Stimulated activated CD4-positive, alpha-beta T cell treated with anti-CD3 and anti-CD28 coated beads, Interleukin-12 subunit alpha, Interleukin-12 subunit beta, amount 100 ng/mL, for 48 hours (primary cell): ENCODE data around the gene C1QA.
"Not testable (repeated sequence)": the region's sequence is repeated elsewhere in the genome, so short reads cannot be mapped to it uniquely, and the experiment has no call there.

Source experiments
- DNase-seq, 3 donors: peaks; one replicate each; pipeline ENCODE4 v3.0.0-alpha.2; 2020; ENCODE audit warnings: low read depth in 2 of 3, low spot score in 1 of 3

C1QA gene

DNA sequence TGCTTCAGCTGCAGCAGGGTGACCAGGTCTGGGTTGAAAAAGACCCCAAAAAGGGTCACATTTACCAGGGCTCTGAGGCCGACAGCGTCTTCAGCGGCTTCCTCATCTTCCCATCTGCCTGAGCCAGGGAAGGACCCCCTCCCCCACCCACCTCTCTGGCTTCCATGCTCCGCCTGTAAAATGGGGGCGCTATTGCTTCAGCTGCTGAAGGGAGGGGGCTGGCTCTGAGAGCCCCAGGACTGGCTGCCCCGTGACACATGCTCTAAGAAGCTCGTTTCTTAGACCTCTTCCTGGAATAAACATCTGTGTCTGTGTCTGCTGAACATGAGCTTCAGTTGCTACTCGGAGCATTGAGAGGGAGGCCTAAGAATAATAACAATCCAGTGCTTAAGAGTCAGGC is 2.9 kb downstream of the C1QA start:
- no peak for DNase-seq

DNA sequence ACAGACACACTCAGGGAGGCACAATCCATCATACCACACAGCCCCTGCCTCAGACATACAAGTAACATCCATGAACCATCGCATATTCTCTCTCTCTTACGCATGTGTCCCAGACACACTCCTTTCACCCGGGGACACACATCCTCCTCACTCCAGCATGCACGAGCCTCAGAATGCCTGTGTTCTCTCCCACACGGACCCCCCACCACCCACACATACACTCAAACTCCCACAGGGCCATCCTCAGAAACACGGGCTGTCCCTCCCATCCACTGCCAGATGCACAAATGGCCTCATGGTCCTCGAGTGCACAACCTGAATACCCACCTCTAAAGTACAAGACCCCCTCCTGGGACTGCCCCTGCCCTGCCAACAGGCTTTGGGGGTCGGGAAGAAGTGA is 4.8 kb downstream of the C1QA start:
- DNase-seq = no peak

DNA sequence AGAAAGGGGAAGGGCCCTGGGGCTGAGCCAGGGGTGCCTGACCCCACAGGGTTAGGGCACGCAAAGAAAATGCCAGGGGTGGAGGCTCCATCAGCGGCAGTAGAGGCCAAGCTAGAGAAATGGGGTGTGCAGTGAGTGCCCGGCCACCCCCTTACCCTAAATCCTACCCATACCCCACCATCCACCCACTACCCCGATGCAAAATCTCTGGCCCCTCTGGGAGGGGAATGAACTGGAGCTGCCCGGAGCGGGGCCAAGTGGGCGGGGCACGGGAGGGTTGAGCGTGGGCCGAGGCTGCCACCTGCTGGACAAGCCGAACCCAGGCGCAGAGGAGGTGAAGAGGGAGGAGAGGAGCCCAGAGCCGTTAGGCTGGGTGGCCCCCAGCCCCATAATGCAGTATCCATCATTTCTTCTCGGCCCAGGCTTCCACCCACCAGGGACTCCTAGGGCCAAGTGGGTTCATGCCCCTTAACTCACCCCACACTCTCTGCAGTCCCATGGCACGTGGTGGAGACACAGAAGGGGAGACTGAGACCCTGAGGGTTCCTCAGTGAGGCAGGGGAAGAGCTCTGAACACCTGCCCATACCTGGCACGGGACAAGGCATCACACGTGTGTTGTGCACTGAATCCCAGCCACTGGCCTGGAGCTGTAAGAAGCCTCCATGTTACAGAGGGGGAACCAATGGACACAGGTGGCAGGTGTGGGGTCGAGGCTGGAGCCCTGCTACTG is 5.6 kb downstream of the C1QA start:
- peak; percentile 35 to 64 (median 62) for DNase-seq

DNA sequence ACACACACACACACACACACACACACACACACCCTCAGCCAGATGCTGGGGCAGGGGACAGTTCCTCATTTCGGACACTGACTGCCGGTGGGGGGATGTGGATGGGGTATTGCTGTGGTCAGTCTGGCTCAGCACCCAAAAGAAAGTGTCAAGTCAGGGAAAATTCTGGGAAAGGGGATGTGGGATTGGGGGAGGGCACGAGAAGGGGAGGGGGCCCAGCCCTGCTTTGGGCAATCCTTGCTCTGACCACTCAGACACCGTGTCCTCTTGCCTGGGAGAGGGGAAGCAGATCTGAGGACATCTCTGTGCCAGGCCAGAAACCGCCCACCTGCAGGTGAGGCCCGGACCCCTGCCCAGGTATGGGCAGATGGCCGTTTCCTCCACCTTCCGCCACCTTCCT is 7.0 kb downstream of the C1QA start, which contains the start of gene C1QC:
C1QC (plus strand) TSS at position 253 of the 400 bp plus-strand sequence. CDS start 391 bp downstream, outside the sequence.
- no peak for DNase-seq

DNA sequence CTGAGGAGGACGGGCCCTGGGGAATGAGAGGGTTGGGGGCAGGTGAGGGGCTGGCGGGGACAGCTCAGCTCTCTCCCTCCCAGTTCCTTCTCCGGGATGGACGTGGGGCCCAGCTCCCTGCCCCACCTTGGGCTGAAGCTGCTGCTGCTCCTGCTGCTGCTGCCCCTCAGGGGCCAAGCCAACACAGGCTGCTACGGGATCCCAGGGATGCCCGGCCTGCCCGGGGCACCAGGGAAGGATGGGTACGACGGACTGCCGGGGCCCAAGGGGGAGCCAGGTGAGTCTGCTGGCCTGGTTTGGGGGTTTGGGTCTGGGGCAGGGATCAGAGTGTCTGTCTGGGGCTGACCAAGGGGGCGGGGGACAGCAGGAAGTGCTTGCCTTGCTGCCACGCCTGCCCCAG is 7.5 kb downstream of the C1QA start:
- no peak for DNase-seq

DNA sequence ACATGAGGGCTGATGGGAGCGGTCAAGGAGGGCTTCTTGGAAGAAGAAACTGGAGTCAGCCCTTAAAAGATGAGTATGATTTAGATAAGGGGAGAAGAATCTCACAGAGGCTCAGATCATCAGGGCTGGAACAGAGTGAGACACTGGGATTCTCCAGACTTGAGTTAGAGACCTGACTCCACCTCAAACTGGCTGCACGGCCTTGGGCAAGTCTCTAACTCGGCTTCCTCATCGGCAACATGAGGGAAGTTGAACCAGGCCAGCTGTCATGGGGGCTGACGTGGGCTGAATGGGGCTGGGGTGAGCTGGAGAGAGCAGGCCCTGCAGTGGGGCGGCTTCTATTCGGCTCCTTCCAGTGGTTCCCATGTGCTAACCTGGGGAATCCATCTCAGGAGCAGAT is 9.5 kb downstream of the C1QA start:
- DNase-seq = no peak

DNA sequence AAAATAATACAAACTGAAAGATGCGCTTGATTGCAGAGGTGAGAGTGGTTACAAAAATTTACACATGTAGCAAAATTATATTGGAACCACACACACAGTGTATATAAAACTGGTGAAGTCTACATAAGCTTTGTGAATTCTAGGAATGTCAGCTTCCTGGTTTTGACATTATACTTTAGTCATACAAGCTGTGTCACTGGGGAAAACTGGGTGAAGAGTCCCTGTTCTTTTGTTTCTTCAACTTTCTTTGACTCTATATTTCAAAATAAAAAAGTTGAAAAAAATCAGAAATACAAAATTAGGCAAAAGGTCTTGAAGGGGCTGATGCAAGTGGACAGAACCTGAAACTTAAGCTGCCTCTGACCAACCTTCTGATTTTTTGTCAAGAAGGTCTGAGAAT is 10.0 kb downstream of the C1QA start:
- no peak for DNase-seq

DNA sequence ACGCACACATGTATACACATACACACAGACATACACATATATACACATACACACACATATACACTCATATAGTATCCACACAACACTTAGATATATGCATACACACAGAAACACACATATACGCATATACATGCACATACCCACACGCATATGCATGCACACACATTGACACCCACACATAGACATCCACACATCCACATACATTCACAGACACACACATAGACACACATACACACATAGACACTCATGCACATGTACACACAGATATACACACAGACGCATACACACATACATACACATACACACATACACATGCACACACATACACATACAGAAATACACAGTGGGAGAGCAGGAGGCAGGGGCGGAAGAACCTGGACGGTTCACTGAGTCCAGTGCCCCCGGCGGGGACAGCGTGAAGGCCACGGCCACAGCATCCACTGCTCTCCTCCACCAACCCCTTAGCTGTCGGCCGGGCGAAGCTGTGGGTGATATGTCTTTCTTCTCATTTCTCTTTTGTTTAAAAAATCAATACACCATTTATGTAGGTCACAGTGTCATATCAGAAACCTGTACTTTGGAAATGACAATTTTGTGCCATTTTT is 13.8 kb downstream of the C1QA start:
- DNase-seq = no peak

DNA sequence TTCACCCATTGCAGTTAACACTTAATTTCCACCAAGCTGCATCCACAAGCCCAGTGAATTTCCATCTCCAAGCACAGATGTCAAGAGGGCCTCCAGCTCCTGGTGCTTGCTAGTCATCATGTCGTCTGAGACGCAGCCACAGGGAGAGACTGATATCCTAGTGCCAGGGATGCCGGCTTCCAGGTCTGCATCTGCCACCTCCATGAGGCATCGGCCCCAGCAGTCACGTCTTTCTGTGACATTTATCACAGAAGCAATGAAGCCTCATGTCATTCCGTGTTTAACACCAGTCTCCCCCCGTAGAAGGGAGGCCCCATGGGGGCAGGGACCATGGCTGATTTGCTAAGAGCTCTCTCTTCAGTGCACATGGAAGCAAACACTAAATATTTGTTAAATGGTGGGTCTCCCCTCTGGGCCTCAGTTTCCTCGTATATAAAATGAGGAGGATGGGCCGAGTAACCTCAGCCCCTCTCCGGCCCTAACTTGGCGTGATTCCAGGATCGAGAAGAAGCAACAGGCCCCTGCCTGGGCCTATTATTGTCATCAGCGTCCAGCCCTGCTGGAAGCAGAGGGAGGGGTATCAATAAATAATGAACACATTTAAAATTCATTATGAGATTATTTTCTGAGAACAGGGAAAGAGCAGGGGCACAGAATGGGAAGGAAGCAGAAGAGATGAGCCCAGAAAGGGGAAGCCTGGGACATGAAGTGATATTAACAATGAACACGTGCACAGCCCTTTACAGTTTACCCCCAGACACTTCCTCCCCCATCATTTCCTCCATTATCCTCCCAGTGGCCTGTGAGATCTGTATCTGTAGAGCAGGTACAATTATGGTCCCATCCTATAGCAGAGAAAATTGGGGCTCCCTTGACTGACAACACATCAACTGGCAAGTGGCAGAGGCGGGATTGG is 15.8 kb downstream of the C1QA start:
- no peak for DNase-seq

DNA sequence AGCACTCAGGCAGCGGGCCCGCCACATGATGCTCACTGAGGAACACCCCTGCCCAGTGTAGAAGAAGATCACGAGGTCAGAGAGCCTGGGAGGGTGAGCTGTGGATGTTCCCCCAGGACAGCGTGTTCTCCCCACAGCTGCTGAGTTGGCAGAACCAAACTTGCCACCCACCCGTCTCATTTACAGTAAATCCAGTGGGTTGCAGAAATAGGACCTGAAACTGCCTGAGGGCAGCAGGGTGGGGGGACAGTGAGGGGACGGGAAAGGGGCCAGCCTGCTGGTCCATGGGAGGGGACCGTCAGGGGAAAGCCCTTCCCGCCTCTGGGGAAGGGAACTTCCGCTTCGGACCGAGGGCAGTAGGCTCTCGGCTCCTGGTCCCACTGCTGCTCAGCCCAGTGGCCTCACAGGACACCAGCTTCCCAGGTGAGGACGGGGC is 16.5 kb downstream of the C1QA start, which contains the start of gene C1QB:
C1QB (plus strand) TSS at position 356 of the 436 bp plus-strand sequence. CDS start 6,227 bp downstream, outside the sequence.
- no peak for DNase-seq

DNA sequence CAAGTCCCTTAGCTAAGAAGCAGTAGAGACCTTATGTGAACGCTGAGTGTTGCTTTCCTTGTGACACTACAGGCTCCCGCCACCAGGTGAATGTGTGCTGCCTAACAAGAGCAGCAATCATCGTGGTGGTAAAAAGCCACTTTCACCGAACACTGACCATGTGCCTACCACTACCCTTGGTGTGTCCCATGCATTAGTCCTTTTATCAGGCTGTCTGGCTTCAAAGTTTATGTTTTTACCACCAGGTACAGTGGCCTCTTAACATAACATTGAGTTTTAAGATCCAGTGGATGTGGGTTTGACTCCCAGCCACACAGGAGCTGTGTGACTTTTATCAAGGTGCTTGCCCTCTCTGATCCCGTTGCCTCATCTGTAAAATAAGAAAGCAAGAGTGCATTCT is 18.3 kb downstream of the C1QA start:
- DNase-seq = no peak

DNA sequence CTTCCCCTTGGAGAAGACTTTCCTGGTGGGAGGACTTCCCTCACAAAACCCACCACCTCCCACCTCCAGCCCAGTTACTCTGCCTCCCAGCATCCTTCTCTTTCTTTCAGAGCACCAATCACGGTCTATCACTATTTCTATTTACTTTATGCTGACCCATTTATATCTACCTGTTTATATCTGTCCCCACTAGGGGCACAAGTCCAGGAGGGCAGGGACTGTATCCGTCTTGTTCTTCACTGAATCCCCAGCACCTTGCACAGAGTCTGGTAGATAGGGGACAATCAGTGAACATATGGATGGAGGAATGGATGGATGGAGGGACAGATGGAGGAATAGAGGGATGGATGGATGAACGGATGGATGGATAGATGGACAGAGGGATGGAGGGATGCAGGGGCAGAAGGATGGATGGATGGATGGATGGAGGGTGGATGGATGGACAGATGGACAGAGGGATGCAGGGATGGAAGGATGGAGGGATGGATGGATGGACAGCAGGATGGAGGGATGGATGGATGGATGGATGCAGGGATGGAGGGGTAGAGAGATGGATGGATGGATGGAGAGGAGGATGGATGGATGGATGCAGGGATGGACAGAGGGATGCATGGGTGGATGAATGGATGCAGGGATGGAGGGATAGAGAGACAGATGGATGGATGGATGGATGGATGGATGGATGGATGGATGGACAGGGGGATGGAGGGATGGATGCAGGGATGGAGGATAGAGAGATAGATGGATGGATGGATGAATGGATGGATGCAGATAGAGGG is 22.1 kb downstream of the C1QA start:
- DNase-seq = no peak

DNA sequence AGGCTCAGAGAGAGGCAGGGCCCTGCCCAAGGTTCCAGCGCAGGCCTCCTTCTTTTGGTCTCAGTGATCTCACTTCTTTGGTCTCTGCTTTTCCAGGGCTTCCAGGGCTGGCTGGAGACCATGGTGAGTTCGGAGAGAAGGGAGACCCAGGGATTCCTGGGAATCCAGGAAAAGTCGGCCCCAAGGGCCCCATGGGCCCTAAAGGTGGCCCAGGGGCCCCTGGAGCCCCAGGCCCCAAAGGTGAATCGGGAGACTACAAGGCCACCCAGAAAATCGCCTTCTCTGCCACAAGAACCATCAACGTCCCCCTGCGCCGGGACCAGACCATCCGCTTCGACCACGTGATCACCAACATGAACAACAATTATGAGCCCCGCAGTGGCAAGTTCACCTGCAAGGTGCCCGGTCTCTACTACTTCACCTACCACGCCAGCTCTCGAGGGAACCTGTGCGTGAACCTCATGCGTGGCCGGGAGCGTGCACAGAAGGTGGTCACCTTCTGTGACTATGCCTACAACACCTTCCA is 24.4 kb downstream of the C1QA start:
- DNase-seq = no peak

DNA sequence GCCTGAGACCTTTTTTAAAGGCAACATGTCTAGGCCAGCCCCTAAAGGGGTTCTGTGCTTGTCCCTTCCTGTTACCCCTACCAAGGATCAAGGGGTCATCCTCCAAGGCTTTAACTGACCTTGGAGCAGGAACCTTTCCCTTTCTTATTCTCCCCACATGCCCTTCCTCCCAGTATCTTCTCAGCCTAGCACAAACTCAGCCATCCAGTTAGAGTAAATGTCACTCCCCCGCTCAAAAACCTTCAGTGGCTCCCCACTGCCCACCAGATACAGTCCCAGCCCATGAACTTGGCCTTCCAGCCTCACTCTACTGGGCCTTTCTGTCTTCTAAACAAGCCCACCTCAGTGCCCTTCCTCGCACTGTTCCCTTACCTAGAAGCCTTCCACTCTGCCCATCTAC is 25.5 kb downstream of the C1QA start:
- no peak for DNase-seq

DNA sequence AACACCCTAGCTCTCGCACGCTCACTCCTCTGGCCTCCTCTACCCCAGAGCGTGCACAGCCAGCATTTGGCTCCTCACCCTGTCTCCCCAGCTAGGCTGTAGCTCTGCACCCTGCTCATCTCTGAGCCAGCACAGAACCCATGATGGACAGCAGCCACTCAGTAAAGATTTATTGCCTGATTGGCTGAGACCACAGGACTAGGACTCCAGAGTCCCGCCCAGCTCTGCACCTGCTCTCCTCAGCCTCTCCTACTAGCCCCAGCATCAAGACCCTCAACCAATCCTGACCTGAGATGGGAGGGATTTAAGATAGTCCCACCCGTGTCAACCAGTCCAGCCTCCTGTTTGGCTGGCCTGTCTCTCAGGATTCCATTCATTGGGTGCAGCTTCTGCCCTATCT is 25.9 kb downstream of the C1QA start:
- no peak for DNase-seq

DNA sequence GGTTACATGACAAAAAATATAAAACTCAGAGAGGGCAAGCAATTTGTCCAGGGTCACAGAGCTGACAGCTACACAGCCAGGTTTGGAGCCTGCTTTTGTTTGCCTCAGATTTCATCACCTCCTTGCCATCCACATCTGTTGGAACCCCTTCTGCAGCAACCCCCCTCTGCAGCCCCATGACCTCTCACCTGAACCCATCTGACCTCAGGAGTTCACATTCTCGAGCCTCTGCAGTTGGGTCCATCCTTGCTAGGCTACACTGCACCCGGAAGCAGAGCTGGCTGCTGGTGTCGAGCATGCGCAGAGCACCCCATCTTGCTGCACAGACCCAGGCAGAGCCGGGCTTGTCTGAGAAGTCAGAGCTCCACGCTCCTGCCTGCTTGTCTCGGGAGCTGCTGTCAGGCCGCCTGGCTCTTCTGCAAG is 26.6 kb downstream of the C1QA start:
- no peak for DNase-seq

DNA sequence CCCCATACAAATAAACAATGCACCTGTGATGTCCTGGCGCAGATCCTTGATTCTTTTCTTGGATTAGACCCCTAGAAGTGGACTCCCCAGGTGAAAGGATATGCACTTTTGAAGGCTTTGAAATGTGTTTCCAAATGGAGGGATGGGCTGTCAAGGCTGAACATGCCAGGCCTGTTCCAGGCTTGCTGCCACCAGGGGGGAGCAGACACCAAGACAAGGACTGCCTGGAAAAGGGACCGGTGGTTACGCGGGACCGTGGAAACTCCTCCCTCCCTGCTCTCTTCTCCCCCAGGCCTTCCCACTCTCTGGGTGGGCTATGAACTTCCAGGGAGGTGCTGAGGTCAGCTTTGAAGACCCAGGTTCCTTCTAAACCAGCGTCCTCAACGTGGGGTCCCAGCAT is 29.3 kb downstream of the C1QA start:
- DNase-seq = no peak

DNA sequence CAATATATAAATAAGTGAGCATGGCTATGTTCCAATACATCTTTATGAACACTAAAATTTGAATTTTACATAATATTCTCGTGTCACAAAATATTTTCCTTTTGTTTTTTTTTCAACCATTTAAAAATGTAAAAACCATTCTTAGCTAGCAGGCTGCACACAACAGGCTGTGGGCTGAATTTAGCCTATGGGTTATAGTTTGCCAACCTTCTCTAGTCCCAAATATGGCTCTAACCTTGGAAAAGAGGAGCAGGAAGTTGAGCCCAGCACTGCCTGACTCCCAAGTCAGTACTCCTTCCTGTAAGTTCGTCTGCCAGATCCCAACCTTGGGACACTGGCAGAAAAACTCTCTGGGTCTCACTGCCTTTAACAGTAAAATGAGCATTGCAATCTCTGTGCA is 30.0 kb downstream of the C1QA start:
- no peak for DNase-seq

DNA sequence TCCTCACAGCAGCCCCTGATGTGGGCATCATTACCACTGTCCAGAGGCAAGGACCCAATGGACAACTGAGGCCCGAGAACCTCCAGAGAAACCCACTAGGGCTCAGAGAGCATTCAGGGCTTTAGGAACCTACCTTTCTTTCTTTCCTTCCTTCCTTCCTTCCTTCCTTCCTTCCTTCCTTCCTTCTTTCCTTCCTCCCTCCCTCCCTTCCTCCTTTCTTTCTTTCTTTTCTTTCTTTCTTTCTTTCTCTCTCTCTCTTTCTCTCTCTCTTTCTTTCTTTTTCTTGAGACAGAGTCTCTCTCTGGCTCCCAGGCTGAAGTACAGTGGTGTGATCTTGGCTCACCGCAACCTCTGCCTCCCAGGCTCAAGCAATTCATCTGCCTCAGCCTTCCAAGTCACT is 32.4 kb downstream of the C1QA start:
- DNase-seq = not testable (repeated sequence)

DNA sequence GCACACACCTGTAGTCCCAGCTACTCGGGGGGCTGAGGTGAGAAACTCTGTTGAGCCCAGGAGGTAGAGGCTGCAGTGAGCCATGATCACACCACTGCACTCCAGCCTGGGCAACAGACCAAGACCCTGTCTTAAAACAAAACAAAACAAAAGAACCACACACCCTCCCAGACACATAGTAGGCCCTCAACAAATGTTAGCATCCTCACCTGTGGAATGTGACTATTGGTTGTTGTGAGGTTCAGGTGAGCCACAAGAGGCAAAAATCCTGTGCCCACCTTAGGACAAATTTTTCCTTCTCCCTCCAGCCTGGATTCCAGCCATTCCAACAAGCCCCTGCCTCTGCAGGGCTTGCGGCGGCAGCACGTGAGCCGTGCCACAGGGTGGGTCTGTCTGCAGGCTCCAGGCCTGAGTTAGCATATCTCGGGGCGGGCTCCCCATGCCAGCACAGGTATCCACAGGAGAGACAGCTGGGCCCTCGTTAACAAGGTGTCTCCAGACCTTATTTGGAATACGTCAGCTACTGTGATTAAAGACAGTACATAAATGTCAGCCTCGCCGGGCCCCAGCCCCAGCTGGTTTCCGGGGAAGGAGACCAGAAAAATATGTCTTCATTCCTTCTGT is 34.0 kb downstream of the C1QA start:
- no peak for DNase-seq
